SK-N-SH (cell line): ENCODE results near the gene PLCE1. TPM values are rescaled to one million over a fixed set of nuclear protein-coding genes. Genes with fewer than 3 reads are reported as not detected.

ENCODE experiments used
- CTCF ChIA-PET: fragments of 300-600, 350-600 bp; formaldehyde crosslinking; extraction: SDS; loops from one replicate; lab custom pipeline; 2021; lab: Yijun Ruan, JAX
- POLR2A ChIA-PET: fragments of 350-600 bp; sonication (Branson Sonifier 250); formaldehyde crosslinking; extraction: SDS; loops from one replicate; lab custom pipeline; 2020; ENCODE audit warnings: antibody characterized with exemption, inconsistent platforms; lab: Yijun Ruan, JAX
- DNase-seq: peaks from one replicate; pipeline ENCODE4 v3.0.0; 2012
- H2AFZ ChIP-seq: fragments of 200-600 bp; sonication (generic); 2 replicates; pipeline ENCODE4 v1.8.1; 2016; ENCODE audit warnings: antibody characterized with exemption, mild to moderate bottlenecking, low read depth
- H3F3A ChIP-seq: fragments of 200-600 bp; sonication (generic); replicated peaks from 2 replicates; pipeline ENCODE3; 2016; ENCODE audit warnings: antibody characterized with exemption, mild to moderate bottlenecking; ENCODE audit not compliant: insufficient read depth
- H3K27ac ChIP-seq, 2 experiments: fragments of 200-500 bp in 1 of 2; fragments of 200-600 bp in 1 of 2; sonication (Bioruptor generic) in 1 of 2; sonication (generic), shearing (Covaris generic) in 1 of 2; 2 replicates each; pipeline versions ENCODE4 v1.5.1 to v1.6.1; 2014 to 2016; ENCODE audit warnings: low read depth in 2 of 2, inconsistent platforms in 1 of 2, low read length in 1 of 2, mild to moderate bottlenecking in 1 of 2, mixed read lengths in 1 of 2
- H3K27me3 ChIP-seq: fragments of 200-600 bp; sonication (generic), shearing (Covaris generic); 2 replicates; pipeline ENCODE4 v1.6.1; 2016; ENCODE audit warnings: mixed run types; ENCODE audit not compliant: insufficient read depth
- H3K36me3 ChIP-seq, 2 experiments: fragments of 200-500 bp in 1 of 2; fragments of 200-600 bp in 1 of 2; sonication (Bioruptor generic) in 1 of 2; sonication (generic) in 1 of 2; replicated peaks in 1 of 2; 2 replicates each; pipeline versions ENCODE3 to v1.5.1; 2014 to 2016; ENCODE audit warnings: low read length in 1 of 2, mild to moderate bottlenecking in 1 of 2; ENCODE audit not compliant: insufficient read depth in 2 of 2, control insufficient read depth in 1 of 2
- H3K4me1 ChIP-seq, 2 experiments: fragments of 200-500 bp in 1 of 2; fragments of 200-600 bp in 1 of 2; sonication (Bioruptor generic) in 1 of 2; sonication (generic), shearing (Covaris generic) in 1 of 2; 2 replicates each; pipeline versions ENCODE4 v1.5.1 to v1.6.1; 2014 to 2016; ENCODE audit warnings: low read depth in 1 of 2, low read length in 1 of 2, mixed run types in 1 of 2; ENCODE audit not compliant: insufficient read depth in 2 of 2, control insufficient read depth in 1 of 2
- H3K4me2 ChIP-seq: fragments of 200-600 bp; sonication (generic), shearing (Covaris generic); 2 replicates; pipeline ENCODE4 v1.6.1; 2017; ENCODE audit warnings: mixed run types
- H3K4me3 ChIP-seq, 2 experiments: fragments of 200-500 bp in 1 of 2; fragments of 200-600 bp in 1 of 2; sonication (Bioruptor generic) in 1 of 2; sonication (generic), shearing (Covaris generic) in 1 of 2; 2 replicates each; pipeline versions ENCODE4 v1.5.1 to v1.8.1; 2014 to 2016; ENCODE audit warnings: low read depth in 2 of 2, inconsistent platforms in 1 of 2, low read length in 1 of 2, mild to moderate bottlenecking in 1 of 2, mixed read lengths in 1 of 2, moderate library complexity in 1 of 2
- H3K79me2 ChIP-seq: fragments of 200-600 bp; sonication (generic); 2 replicates; pipeline ENCODE4 v1.8.1; 2017; ENCODE audit warnings: mild to moderate bottlenecking; ENCODE audit not compliant: insufficient read depth
- H3K9ac ChIP-seq: fragments of 200-600 bp; sonication (generic); 2 replicates; pipeline ENCODE4 v1.6.1; 2017; ENCODE audit warnings: mixed run types
- H3K9me2 ChIP-seq: fragments of 200-600 bp; sonication (generic); 2 replicates; pipeline ENCODE4 v1.6.1; 2017; ENCODE audit warnings: mixed run types
- H3K9me3 ChIP-seq: fragments of 200-600 bp; sonication (generic); 2 replicates; pipeline ENCODE4 v1.6.1; 2017; ENCODE audit warnings: mixed run types, mild to moderate bottlenecking, moderate library complexity
- H4K20me1 ChIP-seq: fragments of 200-600 bp; sonication (generic); 2 replicates; pipeline ENCODE4 v1.6.1; 2017; ENCODE audit warnings: mild to moderate bottlenecking, mixed run types; ENCODE audit not compliant: insufficient read depth
- CHD2 ChIP-seq: fragments of 150-350 bp; IDR thresholded peaks from 2 replicates; pipeline ENCODE4 v1.6.1; 2018; ENCODE audit warnings: low read length; ENCODE audit not compliant: partially characterized antibody
- CTCF ChIP-seq: fragments of 200-600 bp; sonication (generic); IDR thresholded peaks from 2 replicates; pipeline ENCODE4 v1.6.1; 2017; ENCODE audit warnings: antibody characterized with exemption, mild to moderate bottlenecking, moderate library complexity
- ELF1 ChIP-seq: IDR thresholded peaks from 2 replicates; pipeline ENCODE4 v1.4.0; 2012
- EP300 ChIP-seq, 2 experiments: IDR thresholded peaks; 2 replicates each; pipeline versions ENCODE4 v1.4.0 to v1.6.1; 2012; ENCODE audit warnings: borderline replicate concordance in 1 of 2, low read depth in 1 of 2, low read length in 1 of 2
- EZH2phosphoT487 ChIP-seq: fragments of 200-600 bp; sonication (generic); IDR thresholded peaks from 2 replicates; pipeline ENCODE4 v1.6.1; 2017; ENCODE audit warnings: low read depth, mixed run types, mild to moderate bottlenecking, antibody characterized with exemption, moderate library complexity, borderline replicate concordance
- FOXJ3 ChIP-seq: sonication (generic); formaldehyde crosslinking; IDR thresholded peaks from 2 replicates; pipeline ENCODE4 v1.5.1; 2020; ENCODE audit warnings: mild to moderate bottlenecking, missing genetic modification reagents
- GABPA ChIP-seq: IDR thresholded peaks from 2 replicates; pipeline ENCODE4 v1.4.0; 2012; ENCODE audit warnings: low read depth, mild to moderate bottlenecking
- GATA2 ChIP-seq: sonication (generic); formaldehyde crosslinking; IDR thresholded peaks from 2 replicates; pipeline ENCODE4 v1.5.0; 2020; ENCODE audit warnings: mild to moderate bottlenecking, missing genetic modification reagents
- JUND ChIP-seq: IDR thresholded peaks from 2 replicates; pipeline ENCODE4 v1.4.0; 2012
- MEF2A ChIP-seq: IDR thresholded peaks from 2 replicates; pipeline ENCODE4 v1.4.0; 2012; ENCODE audit warnings: low read depth, borderline replicate concordance
- NRF1 ChIP-seq: IDR thresholded peaks from 2 replicates; pipeline ENCODE4 v1.6.1; 2012; ENCODE audit warnings: low read depth, mild to moderate bottlenecking, low read length
- PBX3 ChIP-seq: IDR thresholded peaks from 2 replicates; pipeline ENCODE4; 2012
- POLR2AphosphoS5 ChIP-seq: IDR thresholded peaks from 2 replicates; pipeline ENCODE4 v1.6.1; 2012; ENCODE audit warnings: low read depth, low read length
- RCOR1 ChIP-seq: fragments of 150-350 bp; IDR thresholded peaks from 2 replicates; pipeline ENCODE4 v1.6.1; 2017; ENCODE audit warnings: antibody characterized with exemption, low read length
- RFX5 ChIP-seq: IDR thresholded peaks from 2 replicates; pipeline ENCODE4 v1.6.1; 2012; ENCODE audit warnings: mild to moderate bottlenecking, improper control_type of control experiment, low read length
- RXRA ChIP-seq: IDR thresholded peaks from 2 replicates; pipeline ENCODE4 v1.4.0; 2012; ENCODE audit warnings: low read depth, mild to moderate bottlenecking, borderline replicate concordance
- SIN3A ChIP-seq: IDR thresholded peaks from 2 replicates; pipeline ENCODE4 v1.6.1; 2012; ENCODE audit warnings: low read depth, mild to moderate bottlenecking, low read length, moderate library complexity, borderline replicate concordance
- SMC3 ChIP-seq: IDR thresholded peaks from 2 replicates; pipeline ENCODE4 v1.6.1; 2012; ENCODE audit warnings: low read depth, low read length, improper control_type of control experiment
- TAF1 ChIP-seq: IDR thresholded peaks from 2 replicates; pipeline ENCODE4 v1.6.1; 2012; ENCODE audit warnings: low read depth, mild to moderate bottlenecking, low read length, moderate library complexity, borderline replicate concordance
- TCF12 ChIP-seq: IDR thresholded peaks from 2 replicates; pipeline ENCODE4 v1.4.0; 2012
- TEAD4 ChIP-seq: IDR thresholded peaks from 2 replicates; pipeline ENCODE4 v1.4.0; 2012; ENCODE audit warnings: mild to moderate bottlenecking, borderline replicate concordance; ENCODE audit not compliant: insufficient read depth
- YY1 ChIP-seq: IDR thresholded peaks from 2 replicates; pipeline ENCODE4 v1.4.0; 2012; ENCODE audit warnings: low read depth, mild to moderate bottlenecking
- WGBS: methylation state at CpG from one replicate; pipeline ENCODE4 v1.1.6; 2017; ENCODE audit warnings: low lambda C conversion rate; 5-methylcytosine and 5-hydroxymethylcytosine counted together
- polyA plus RNA-seq, 3 experiments: library from polyadenylated mRNA; depleted of rRNA; stranded (reverse); fragments of >200 nt; gene quantifications; 2 replicates each; pipeline ENCODE4 v1.2.3, GENCODE V29; 2012
- TF ChIP-seq, protein P1 (sequence below): IDR thresholded peaks from 2 replicates; pipeline ENCODE4 v1.4.0; 2012; ENCODE audit warnings: low read depth

Gene PLCE1
- polyA plus RNA-seq, 1 of the 3 experiments (the other 2 are of a cell fraction) = 1.2 TPM

DNA sequence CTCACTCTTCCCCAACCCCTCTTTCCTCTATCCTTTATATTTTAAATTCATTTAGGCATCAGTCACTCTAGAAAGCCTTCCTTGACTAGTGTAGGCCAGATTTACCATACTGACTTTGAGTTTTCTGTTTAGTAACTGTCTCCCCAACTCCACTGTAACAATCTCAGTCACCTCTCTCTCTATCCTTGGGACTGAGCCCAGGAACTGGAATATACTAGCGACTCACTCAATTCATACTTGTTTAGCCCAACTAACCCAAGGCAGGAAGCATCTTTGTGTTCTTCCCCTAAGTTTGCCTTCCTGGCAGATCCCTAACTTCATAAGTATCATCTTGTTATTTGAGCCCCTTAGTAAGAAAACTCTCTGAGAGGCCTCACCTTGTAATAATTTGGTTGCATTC lies 19.1 kb downstream of the PLCE1 start (continued):
- TF ChIP-seq RCOR1 = no peak

GRCh38 chr10:94013331-94013760 lies 19.6 kb downstream of the PLCE1 start:
- Histone ChIP-seq H3K27me3 (no peaks in the 10 kb centered on the region), H3K4me3 (no peak overlapping the region), H3K79me2 (no peaks in the 10 kb centered on the region), H4K20me1 (no peaks in the 10 kb centered on the region), H3K9ac (no peak overlapping the region), H3F3A (no peaks in the 10 kb centered on the region), H3K36me3 (no peaks in the 10 kb centered on the region), H3K9me2 (no peaks in the 10 kb centered on the region), H3K4me2 (no peak overlapping the region), H3K27ac (no peak overlapping the region), H3K4me1 (no peaks in the 10 kb centered on the region), H3K9me3 (no peaks in the 10 kb centered on the region), H2AFZ (no peak overlapping the region)
- POLR2A ChIA-PET = no interaction called here
- DNase-seq = no peak
- WGBS = 69% methylated on average over 1 of the region's 1 CpG
- CTCF ChIA-PET = interaction anchor here (1.4 kb wide), 1 partner anchor 11 kb away, joined by 3 read pairs; no protein-coding TSS in a partner anchor
- TF ChIP-seq TEAD4 = no peak
- TF ChIP-seq SIN3A = no peak
- no peak for TF ChIP-seq PBX3
- no peak for TF ChIP-seq MEF2A
- no peak for TF ChIP-seq EZH2phosphoT487
- TF ChIP-seq TCF12 = no peak
- TF ChIP-seq JUND = no peak
- TF ChIP-seq SMC3 = no peak
- TF ChIP-seq NRF1 = no peak
- no peak for TF ChIP-seq EP300 (IDR thresholded peaks at IDR 0.05; ENCODE audit: borderline replicate concordance in 1 of 2, low read depth in 1 of 2, low read length in 1 of 2)
- TF ChIP-seq GATA2 (CRISPR knock-in tag) = no peak
- TF ChIP-seq GABPA = no peak
- no peak for TF ChIP-seq TAF1
- TF ChIP-seq FOXJ3 (CRISPR knock-in tag) = no peak
- TF ChIP-seq RFX5 = no peak

GRCh38 chr10:94014304-94014703 lies 20.6 kb downstream of the PLCE1 start:
- no peak overlapping the region for H3K9ac ChIP-seq
- no peaks in the 10 kb centered on the region for H3K4me1 ChIP-seq
- TF ChIP-seq ELF1 = no peak
- no peak for TF ChIP-seq RXRA
- TF ChIP-seq SMC3 = no peak
- no peak for TF ChIP-seq PBX3
- no peak for TF ChIP-seq YY1
- TF ChIP-seq FOXJ3 (CRISPR knock-in tag) = no peak
- TF ChIP-seq POLR2AphosphoS5 = no peak
- TF ChIP-seq, protein P1, sequence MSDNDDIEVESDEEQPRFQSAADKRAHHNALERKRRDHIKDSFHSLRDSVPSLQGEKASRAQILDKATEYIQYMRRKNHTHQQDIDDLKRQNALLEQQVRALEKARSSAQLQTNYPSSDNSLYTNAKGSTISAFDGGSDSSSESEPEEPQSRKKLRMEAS = no peak
- no peak for TF ChIP-seq GABPA
- no peak for TF ChIP-seq CTCF
- TF ChIP-seq NRF1 = no peak
- no peak for TF ChIP-seq MEF2A
- no peak for TF ChIP-seq JUND
- no peak for TF ChIP-seq CHD2
- H3K4me2 ChIP-seq = no peak overlapping the region
- CTCF ChIA-PET = interaction anchor here (1.4 kb wide), 1 partner anchor 12 kb away, joined by 3 read pairs; no protein-coding TSS in a partner anchor
- no peaks in the 10 kb centered on the region for H3K27me3 ChIP-seq
- H2AFZ ChIP-seq = no peak overlapping the region
- WGBS = 73% methylated on average over 3 of the region's 3 CpGs
- H4K20me1 ChIP-seq = no peaks in the 10 kb centered on the region
- no peak overlapping the region for H3K4me3 ChIP-seq
- no peaks in the 10 kb centered on the region for H3K9me2 ChIP-seq
- no peaks in the 10 kb centered on the region for H3K36me3 ChIP-seq
- H3F3A ChIP-seq = no peaks in the 10 kb centered on the region
- H3K9me3 ChIP-seq = no peaks in the 10 kb centered on the region
- no peak for DNase-seq
- POLR2A ChIA-PET = no interaction called here
- H3K27ac ChIP-seq = no peak overlapping the region
- no peaks in the 10 kb centered on the region for H3K79me2 ChIP-seq
